Hematopoietic multipotent progenitor cell treated with erythropoietin and hydrocortisone succinate and interleukin-3 and kit ligand, for 4 days (in vitro differentiated cells): ENCODE measurements around the gene RETREG3.
"Not testable (repeated sequence)": the region's sequence is repeated elsewhere in the genome, so short reads cannot be mapped to it uniquely, and the experiment has no call there.

Experiments
- DNase-seq: peaks from one replicate; pipeline ENCODE4 v3.0.0-alpha.2; 2015

RETREG3 gene

GRCh38 chr17:42609182-42609813, at the start of gene RETREG3, which contains the start of gene TUBG1:
RETREG3 (minus strand) TSS chr17:42609374; CDS start chr17:42609324, 50 bp downstream.
TUBG1 (plus strand) TSS chr17:42609683; CDS start chr17:42609738, 55 bp downstream.
- DNase-seq: peak; percentile 99

GRCh38 chr17:42657824-42658588, 48.8 kb upstream of the RETREG3 start:
- no peak for DNase-seq

GRCh38 chr17:42655528-42655927, 46.4 kb upstream of the RETREG3 start:
- DNase-seq: no peak

GRCh38 chr17:42653179-42654124, 44.3 kb upstream of the RETREG3 start:
- no peak for DNase-seq

GRCh38 chr17:42651392-42651791, 42.2 kb upstream of the RETREG3 start:
- DNase-seq: no peak

GRCh38 chr17:42647778-42648177, 38.6 kb upstream of the RETREG3 start:
- peak; percentile 42 for DNase-seq

GRCh38 chr17:42642336-42642735, 33.2 kb upstream of the RETREG3 start:
- DNase-seq: no peak

GRCh38 chr17:42640121-42640520, 30.9 kb upstream of the RETREG3 start:
- peak; percentile 97 for DNase-seq

- peak; percentile 33 for DNase-seq
These were observed 30.4 kb upstream of the RETREG3 start for GRCh38 chr17:42639525-42640113.

- peak; percentile 66 for DNase-seq
These were observed 23.8 kb upstream of the RETREG3 start for GRCh38 chr17:42632949-42633444.

- peak; percentile 90 for DNase-seq
These were observed 20.3 kb upstream of the RETREG3 start for GRCh38 chr17:42629411-42630009.

- not testable (repeated sequence) for DNase-seq
These were observed 18.0 kb upstream of the RETREG3 start for GRCh38 chr17:42627032-42627764.

- peak; percentile 84 for DNase-seq
These were observed 14.8 kb upstream of the RETREG3 start for GRCh38 chr17:42623732-42624596.

- peak; percentile 43 for DNase-seq
These were observed 14.1 kb upstream of the RETREG3 start for GRCh38 chr17:42623271-42623670.

GRCh38 chr17:42621987-42622386, 12.8 kb upstream of the RETREG3 start:
- not testable (repeated sequence) for DNase-seq

- DNase-seq: peak; percentile 65
These were observed 9.4 kb upstream of the RETREG3 start for GRCh38 chr17:42618442-42619150.

GRCh38 chr17:42617956-42618431, 8.8 kb upstream of the RETREG3 start:
- peak; percentile 86 for DNase-seq

- no peak for DNase-seq
These were observed 4.6 kb upstream of the RETREG3 start for GRCh38 chr17:42613699-42614295.

- no peak for DNase-seq
These were observed 2.8 kb upstream of the RETREG3 start for GRCh38 chr17:42612013-42612412.
